Panc1 (cell line): ENCODE measurements around the gene PSENEN. TPM values are rescaled to one million over a fixed set of nuclear protein-coding genes. Genes with fewer than 3 reads are reported as not detected.

Experiments
- ATAC-seq: fragments of 200-7000 bp; cut with Tn5 transposase; 2 replicates; pipeline ENCODE4 v1.9.1; 2020; ENCODE audit warnings: mild to moderate bottlenecking, moderate library complexity
- BruUV-seq: library from RNA; stranded (reverse); fragments of 400-500 nt; replicated peaks from 2 replicates; lab custom pipeline; 2021; lab: Mats Ljungman, UMichigan
- CTCF ChIA-PET: fragments of 300-600 bp; sonication (Branson Sonifier 250); formaldehyde crosslinking; loops from one replicate; lab custom pipeline; 2022; ENCODE audit warnings: antibody characterized with exemption; lab: Charles Lee
- POLR2A ChIA-PET: fragments of 300-600 bp; sonication (Branson Sonifier 250); formaldehyde crosslinking; loops from one replicate; lab custom pipeline; 2022; ENCODE audit warnings: antibody characterized with exemption; lab: Charles Lee
- DNase-seq: peaks from one replicate; pipeline ENCODE4 v3.0.0-alpha.2; 2010; ENCODE audit warnings: low read depth, low spot score
- H3K27ac ChIP-seq: 2 replicates; pipeline ENCODE4 v1.5.1; 2011; ENCODE audit warnings: mild to moderate bottlenecking, low read length, inconsistent platforms
- H3K27me3 ChIP-seq: fragments of 200-500 bp; sonication (Bioruptor generic); 2 replicates; pipeline ENCODE4 v1.6.0; 2014; ENCODE audit warnings: low read length, inconsistent platforms; ENCODE audit not compliant: control insufficient read depth, insufficient read depth
- H3K36me3 ChIP-seq: fragments of 200-500 bp; sonication (Bioruptor generic); 2 replicates; pipeline ENCODE4 v1.5.1; 2014; ENCODE audit warnings: inconsistent platforms, mild to moderate bottlenecking, low read length, moderate library complexity; ENCODE audit not compliant: control insufficient read depth, insufficient read depth
- H3K4me1 ChIP-seq: 2 replicates; pipeline ENCODE4 v1.5.1; 2011; ENCODE audit warnings: inconsistent platforms, mild to moderate bottlenecking, low read length, moderate library complexity; ENCODE audit not compliant: control insufficient read depth, insufficient read depth
- H3K4me3 ChIP-seq, 2 experiments: 2 replicates each; pipeline ENCODE4 v1.5.1; 2011 to 2012; ENCODE audit warnings: low read depth in 2 of 2, low read length in 2 of 2, mild to moderate bottlenecking in 2 of 2, inconsistent platforms in 1 of 2, moderate library complexity in 1 of 2
- H3K9me3 ChIP-seq: fragments of 200-500 bp; sonication (Bioruptor generic); 2 replicates; pipeline ENCODE4 v1.5.1; 2014; ENCODE audit warnings: low read depth, mild to moderate bottlenecking, inconsistent platforms, low read length, moderate library complexity; ENCODE audit not compliant: control insufficient read depth, insufficient read depth
- POLR2AphosphoS5 ChIP-seq: IDR thresholded peaks from 2 replicates; pipeline ENCODE4 v1.6.1; 2012; ENCODE audit warnings: mild to moderate bottlenecking, low read depth, low read length, moderate library complexity
- SIN3A ChIP-seq: IDR thresholded peaks from 2 replicates; pipeline ENCODE4 v1.6.1; 2012; ENCODE audit warnings: low read depth, mild to moderate bottlenecking, low read length, moderate library complexity, borderline replicate concordance; ENCODE audit not compliant: insufficient read depth
- TCF7L2 ChIP-seq: IDR thresholded peaks from 2 replicates; pipeline ENCODE4 v1.6.1; 2011; ENCODE audit warnings: mild to moderate bottlenecking, low read depth, low read length, inconsistent platforms
- in situ Hi-C: cut with HindIII; loops from 2 replicates; pipeline ENCODE4 v1.10.0; 2016; ENCODE audit warnings: low sequenced_read_pairs, low pct_unique_long_range_greater_than_20kb
- intact Hi-C: fragments of 100-400 bp; cut with micrococcal nuclease; formaldehyde crosslinking; loops from one replicate; pipeline ENCODE4 v1.10.0; 2022; ENCODE audit not compliant: unreplicated experiment
- total RNA-seq: library from RNA; stranded (reverse); gene quantifications from one replicate; pipeline ENCODE4 v1.2.1, GENCODE V29; 2021; ENCODE audit not compliant: unreplicated experiment
- TF ChIP-seq, protein P1 (sequence below): fragments of 450-650 bp; IDR thresholded peaks from 2 replicates; pipeline ENCODE4 v1.5.1; 2017; ENCODE audit warnings: mild to moderate bottlenecking
- TF ChIP-seq, protein P2 (sequence below), 2 experiments: IDR thresholded peaks; 2 replicates each; pipeline ENCODE4 v1.6.1; 2011 to 2012; ENCODE audit warnings: low read depth in 2 of 2, control low read depth in 1 of 2, low read length in 1 of 2, mild to moderate bottlenecking in 1 of 2, moderate library complexity in 1 of 2; ENCODE audit not compliant: insufficient read depth in 1 of 2

PSENEN gene
- total RNA-seq, 1 experiment from 2014 or later, result 169 TPM

DNA sequence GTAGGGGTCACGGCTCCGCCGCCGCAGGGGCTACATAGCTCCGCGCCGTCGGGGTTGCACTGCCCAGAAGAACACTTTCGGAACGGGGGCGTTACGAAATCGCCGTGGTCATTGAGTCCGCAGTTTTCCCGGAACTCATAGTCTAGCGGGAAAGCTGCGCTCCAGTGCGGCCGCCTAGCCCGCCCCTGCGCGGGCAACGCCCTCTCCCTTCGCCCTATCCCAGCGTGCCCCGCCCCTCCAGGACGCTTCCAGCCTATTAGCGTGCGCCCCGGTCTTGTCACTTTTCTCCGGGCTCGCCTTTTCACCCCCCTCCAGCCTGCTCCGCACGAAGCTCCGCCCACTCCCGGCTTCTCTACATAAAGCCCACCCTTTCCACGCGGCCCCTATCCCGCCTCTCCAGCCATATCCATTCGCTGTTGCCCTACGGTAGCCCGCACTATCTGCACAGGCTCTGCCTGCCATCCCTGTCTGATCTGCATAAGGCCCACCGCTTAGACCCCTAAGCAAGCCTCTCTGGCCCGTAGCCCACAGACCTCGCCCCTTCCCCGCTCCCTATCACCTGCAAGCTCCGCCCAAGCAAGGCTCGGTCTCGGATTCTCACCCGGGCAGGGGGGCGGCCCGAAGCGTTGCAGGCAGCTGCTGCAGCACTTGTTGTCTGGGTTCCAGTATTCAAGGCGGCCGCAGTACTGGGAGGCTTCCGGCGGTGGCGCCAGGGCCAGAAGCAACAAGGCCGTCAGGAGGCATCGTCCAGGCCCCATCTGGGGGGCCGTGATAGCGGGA lies 4.8 kb upstream of the PSENEN start:
- H3K36me3 ChIP-seq, result peaks cover 3% of the 10 kb centered on the region; the same call in 1 of the 2 replicates
- no TSS peak for BruUV-seq
- peak overlapping the region; percentile 78 for H3K27ac ChIP-seq
- H3K9me3 ChIP-seq, result no peaks in the 10 kb centered on the region
- peaks cover 18% of the 10 kb centered on the region for H3K4me1 ChIP-seq
- ChIA-PET POLR2A (no interaction called here), CTCF (interaction anchor here (0.6 to 0.7 kb wide), 2 partner anchors 390 to 616 kb away, joined by 3 read pairs; no protein-coding TSS in a partner anchor)
- intact Hi-C loops (no loop called here), in situ Hi-C loops (no loop called here)
- no peaks in the 10 kb centered on the region for H3K27me3 ChIP-seq
- H3K4me3 ChIP-seq, result peak overlapping the region; percentile 67 to 79
- ATAC-seq (peak; percentile 87), DNase-seq (peak; percentile 73)
- TF ChIP-seq SIN3A, result peak; percentile 95; the same call in 1 of the 2 replicates
- no peak for TF ChIP-seq TCF7L2
- TF ChIP-seq, protein P1, sequence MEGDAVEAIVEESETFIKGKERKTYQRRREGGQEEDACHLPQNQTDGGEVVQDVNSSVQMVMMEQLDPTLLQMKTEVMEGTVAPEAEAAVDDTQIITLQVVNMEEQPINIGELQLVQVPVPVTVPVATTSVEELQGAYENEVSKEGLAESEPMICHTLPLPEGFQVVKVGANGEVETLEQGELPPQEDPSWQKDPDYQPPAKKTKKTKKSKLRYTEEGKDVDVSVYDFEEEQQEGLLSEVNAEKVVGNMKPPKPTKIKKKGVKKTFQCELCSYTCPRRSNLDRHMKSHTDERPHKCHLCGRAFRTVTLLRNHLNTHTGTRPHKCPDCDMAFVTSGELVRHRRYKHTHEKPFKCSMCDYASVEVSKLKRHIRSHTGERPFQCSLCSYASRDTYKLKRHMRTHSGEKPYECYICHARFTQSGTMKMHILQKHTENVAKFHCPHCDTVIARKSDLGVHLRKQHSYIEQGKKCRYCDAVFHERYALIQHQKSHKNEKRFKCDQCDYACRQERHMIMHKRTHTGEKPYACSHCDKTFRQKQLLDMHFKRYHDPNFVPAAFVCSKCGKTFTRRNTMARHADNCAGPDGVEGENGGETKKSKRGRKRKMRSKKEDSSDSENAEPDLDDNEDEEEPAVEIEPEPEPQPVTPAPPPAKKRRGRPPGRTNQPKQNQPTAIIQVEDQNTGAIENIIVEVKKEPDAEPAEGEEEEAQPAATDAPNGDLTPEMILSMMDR, result no peak; the same call in 1 of the 2 replicates
- TF ChIP-seq, protein P2, sequence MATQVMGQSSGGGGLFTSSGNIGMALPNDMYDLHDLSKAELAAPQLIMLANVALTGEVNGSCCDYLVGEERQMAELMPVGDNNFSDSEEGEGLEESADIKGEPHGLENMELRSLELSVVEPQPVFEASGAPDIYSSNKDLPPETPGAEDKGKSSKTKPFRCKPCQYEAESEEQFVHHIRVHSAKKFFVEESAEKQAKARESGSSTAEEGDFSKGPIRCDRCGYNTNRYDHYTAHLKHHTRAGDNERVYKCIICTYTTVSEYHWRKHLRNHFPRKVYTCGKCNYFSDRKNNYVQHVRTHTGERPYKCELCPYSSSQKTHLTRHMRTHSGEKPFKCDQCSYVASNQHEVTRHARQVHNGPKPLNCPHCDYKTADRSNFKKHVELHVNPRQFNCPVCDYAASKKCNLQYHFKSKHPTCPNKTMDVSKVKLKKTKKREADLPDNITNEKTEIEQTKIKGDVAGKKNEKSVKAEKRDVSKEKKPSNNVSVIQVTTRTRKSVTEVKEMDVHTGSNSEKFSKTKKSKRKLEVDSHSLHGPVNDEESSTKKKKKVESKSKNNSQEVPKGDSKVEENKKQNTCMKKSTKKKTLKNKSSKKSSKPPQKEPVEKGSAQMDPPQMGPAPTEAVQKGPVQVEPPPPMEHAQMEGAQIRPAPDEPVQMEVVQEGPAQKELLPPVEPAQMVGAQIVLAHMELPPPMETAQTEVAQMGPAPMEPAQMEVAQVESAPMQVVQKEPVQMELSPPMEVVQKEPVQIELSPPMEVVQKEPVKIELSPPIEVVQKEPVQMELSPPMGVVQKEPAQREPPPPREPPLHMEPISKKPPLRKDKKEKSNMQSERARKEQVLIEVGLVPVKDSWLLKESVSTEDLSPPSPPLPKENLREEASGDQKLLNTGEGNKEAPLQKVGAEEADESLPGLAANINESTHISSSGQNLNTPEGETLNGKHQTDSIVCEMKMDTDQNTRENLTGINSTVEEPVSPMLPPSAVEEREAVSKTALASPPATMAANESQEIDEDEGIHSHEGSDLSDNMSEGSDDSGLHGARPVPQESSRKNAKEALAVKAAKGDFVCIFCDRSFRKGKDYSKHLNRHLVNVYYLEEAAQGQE (IDR thresholded peaks at IDR 0.05; ENCODE audit: insufficient read depth in 1 of 2, low read depth in 2 of 2, low read length in 1 of 2), result peak in 1 of 2 experiments; percentile 18; a peak in 1 of 4 replicates
- peak; percentile 42 for TF ChIP-seq POLR2AphosphoS5

DNA sequence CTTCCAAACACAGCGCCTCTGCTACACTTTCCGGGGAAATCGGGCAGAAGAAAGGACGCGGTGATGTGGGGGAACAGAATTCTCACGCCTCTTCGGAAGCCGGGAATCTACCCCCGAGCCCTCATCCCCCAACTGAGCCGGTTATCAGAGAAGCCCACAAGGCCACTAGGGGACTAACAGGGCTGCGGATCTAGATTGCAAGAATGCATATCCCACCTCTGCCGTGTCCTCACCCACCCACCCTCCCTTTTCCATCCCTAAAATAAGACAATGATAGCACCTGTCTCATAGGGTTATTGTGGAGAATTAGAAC lies 4.3 kb upstream of the PSENEN start:
- Histone ChIP-seq H3K4me3 (peak overlapping the region; percentile 67 to 79), H3K36me3 (peaks cover 3% of the 10 kb centered on the region; the same call in 1 of the 2 replicates), H3K4me1 (peaks cover 21% of the 10 kb centered on the region), H3K27me3 (no peaks in the 10 kb centered on the region), H3K27ac (peak overlapping the region; percentile 74), H3K9me3 (no peaks in the 10 kb centered on the region)
- ATAC-seq (no peak), DNase-seq (no peak)
- intact Hi-C loops, result no loop called here
- TF ChIP-seq, protein P1, result no peak; the same call in 1 of the 2 replicates
- TF ChIP-seq SIN3A (no peak), POLR2AphosphoS5 (no peak), TCF7L2 (no peak)
- TF ChIP-seq, protein P2 (IDR thresholded peaks at IDR 0.05; ENCODE audit: insufficient read depth in 1 of 2, low read depth in 2 of 2, low read length in 1 of 2), result no peak
- POLR2A ChIA-PET, result no interaction called here
- BruUV-seq, result no TSS peak
- CTCF ChIA-PET, result no interaction called here
- in situ Hi-C loops, result no loop called here
